ENCODE data around the gene HECTD2.
"Not testable (repeated sequence)": the region's sequence is repeated elsewhere in the genome, so short reads cannot be mapped to it uniquely, and the experiment has no call there.

The HECTD2 gene

DNA sequence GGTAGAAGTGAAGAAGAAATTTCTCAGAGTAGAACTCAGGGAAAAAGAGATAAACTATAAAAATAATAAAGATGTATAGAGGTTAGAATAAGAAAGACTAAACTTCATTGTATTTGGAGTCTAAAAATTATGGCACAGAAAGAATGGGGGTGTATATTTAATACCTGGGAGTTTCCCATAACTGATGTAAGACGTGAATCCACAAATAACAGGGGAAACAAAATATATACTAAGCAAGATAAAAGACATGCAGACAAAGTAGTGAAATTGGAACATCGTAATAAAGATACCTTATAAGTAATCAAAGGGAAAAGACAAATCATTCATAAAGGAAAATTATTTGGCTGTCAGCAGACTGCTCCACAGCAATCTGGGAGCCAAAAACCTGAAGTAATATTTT, 62.8 kb downstream of the HECTD2 start:
- DNase-seq (ENCODE audit: low read depth in 2 of 2) = no peak

DNA sequence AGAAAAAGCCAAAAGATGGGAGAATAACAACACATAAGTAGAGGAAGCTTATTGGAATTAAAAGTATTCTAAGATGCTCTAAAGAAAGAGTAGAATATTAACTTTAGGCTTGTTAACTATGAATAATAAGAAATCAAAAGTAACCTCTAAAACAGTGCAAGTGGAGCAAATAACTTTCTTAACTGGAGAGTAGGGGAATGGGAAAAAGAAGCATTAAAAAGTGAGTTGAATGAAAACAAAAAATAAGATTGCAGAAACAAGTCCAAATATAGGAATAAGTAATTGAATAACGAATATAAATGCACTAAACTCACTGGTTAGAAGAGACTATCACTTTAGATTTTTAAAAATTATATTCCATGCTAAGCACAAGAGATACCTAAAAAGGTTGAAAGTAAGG, 63.9 kb downstream of the HECTD2 start:
- DNase-seq (ENCODE audit: low read depth in 2 of 2) = no peak

DNA sequence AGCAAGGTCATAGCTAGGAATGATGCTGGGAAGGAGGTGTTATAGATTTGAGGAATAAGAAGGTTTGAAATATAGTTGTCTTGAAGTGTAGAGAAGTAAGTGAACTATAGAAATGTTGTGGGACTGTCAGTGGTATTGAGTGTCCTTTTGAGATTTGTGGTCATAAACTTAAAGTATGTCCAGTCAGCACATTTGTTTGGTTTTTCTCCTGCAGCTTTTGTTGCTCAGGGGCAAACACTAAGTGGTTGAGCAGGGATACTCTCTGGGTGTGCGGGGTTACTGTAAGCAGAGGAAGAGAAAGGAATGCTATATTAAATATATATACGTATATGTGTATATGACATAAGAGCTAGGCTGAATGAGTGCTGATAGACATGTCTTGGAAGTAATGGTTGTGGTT, 67.1 kb downstream of the HECTD2 start:
- DNase-seq (ENCODE audit: low read depth in 2 of 2) = no peak

DNA sequence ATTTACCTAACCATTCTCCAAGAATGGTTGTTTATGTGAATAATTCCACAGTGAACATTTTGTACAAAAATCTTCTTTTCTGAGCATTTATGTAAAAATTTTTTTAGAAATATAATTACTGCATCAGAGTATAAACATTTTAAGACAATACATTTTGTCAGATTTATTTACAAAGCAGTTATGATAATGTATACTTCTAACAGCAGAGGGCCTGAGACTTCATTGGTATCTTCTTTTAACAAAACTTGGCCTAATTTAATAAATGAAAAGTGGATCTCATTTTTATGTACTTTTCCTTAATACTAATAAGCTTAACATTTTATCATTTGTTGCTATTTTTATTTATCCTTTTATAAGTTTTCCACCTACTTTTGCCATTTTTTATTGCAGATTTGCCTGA, 69.4 kb downstream of the HECTD2 start:
- no peak for DNase-seq (ENCODE audit: low read depth in 2 of 2)

DNA sequence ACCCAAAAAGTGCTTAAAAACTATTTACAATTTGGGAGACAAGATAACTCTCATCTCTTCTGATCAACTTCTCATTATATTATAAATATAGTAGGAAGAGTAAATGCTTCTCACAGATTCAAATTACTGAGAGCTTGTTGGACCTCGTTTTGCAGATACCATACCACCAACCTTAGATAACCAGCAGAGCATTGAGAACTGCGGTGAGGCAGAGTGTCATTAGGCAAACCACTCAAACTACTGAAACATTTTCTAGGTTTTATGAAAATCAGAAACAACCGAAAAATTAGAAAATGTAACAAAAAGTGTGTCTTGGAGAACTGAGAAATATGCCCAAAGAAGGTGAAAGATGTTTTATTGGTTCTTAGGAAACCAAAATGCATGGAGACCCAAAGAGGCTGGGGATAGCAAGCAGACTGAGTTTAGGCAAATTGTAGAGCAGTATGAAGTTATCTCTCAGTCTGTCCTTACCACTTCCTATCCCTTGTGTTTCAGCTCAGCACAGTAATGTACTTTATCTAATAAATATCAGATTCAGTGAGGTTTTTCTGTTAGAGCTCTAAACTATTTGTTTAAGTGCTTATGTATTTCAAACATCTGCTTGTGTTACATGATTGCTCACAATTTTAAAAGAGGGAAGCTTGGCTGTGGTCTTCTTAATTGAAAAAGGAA, 77.9 kb downstream of the HECTD2 start:
- no peak for DNase-seq (ENCODE audit: low read depth in 2 of 2)

DNA sequence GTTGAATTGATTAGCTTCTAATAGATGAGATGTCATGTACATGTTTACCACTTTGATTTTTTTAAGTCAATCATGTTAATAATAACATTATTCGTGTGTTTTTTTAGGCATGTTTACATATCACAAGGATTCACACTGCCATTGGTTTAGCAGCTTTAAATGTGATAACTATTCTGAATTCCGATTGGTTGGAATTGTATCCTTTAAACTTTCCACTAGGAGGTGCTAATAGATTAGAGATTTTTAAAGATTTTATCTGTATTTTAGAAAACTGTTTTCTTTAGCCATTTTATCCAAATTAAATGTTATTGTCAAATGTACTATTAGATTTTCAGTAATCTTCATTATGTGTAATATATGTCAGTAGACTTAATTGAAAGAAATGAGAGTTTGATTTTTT, 83.2 kb downstream of the HECTD2 start:
- DNase-seq (ENCODE audit: low read depth in 2 of 2) = no peak

DNA sequence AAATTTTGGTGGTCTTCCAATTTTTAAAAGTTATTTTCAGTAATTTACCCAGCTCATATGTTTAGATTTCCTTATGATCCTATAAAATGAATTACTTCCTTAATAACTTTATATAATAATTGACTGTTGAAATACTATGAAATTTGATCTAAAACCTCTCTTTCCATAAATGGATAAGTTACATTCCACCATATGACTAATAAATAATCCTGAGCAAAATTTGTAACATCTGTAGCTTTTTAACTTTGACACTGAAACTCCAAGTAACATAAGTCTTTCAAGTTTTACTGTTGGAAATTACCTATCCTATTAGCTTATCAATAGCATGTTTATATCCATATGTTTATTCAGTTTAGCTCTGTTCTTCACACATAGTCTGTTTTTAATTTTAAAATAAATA, 85.3 kb downstream of the HECTD2 start:
- DNase-seq (ENCODE audit: low read depth in 2 of 2) = no peak

DNA sequence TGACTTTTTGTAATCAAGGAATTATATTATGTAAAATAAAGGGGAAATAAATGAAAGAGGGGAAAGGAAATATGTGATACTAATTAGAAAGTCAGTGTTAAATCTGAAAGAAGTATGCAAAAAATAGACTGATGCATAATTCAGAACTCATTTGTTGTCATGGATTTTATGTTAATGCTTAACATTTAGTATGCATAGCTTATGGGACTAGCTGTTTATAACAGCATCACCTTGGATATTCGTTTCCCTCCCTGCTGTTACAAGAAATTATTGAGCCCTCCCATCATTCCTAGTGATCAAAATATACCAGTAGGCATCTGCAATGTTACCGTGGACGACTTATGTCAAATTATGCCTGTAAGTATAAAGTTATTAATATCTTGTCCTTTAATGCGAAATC, 85.9 kb downstream of the HECTD2 start:
- DNase-seq (ENCODE audit: low read depth in 2 of 2) = no peak

DNA sequence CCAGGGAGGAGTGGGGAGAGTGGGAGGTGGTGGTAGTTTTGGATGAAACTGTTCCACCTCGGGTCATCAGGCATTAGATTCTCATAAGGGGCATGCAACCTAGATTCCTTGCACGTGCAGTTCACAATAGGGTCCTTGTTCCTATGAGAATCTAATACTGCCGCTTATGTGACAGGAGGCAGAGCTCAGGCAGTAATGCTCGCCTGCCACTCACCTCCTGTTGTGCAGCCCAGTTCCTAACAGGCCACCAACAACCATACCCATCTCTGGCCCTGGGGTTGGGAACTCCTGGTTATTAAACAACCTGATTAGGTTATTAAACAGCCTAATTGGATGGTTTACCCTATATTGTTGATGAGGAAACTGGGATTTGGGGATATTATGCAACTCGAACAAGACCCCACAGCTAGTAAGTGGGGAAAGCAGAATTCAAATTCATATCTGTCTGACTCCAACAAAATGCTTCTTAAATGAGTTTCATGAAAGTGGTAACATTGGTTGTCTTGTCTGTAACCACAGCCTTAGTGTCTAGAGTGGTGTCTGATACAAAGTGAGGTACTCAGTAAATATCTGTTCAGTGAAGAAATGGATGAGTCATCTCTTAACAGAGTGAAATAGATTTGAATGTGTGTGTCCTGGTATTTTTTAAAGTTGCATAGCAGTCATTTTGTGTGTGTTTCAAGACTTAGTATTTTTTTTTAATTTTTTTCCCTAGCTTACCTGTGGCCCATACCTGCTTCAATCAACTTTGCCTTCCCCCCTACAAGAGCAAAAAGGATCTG, 101.6 kb downstream of the HECTD2 start:
- DNase-seq (ENCODE audit: low read depth in 2 of 2) = no peak

DNA sequence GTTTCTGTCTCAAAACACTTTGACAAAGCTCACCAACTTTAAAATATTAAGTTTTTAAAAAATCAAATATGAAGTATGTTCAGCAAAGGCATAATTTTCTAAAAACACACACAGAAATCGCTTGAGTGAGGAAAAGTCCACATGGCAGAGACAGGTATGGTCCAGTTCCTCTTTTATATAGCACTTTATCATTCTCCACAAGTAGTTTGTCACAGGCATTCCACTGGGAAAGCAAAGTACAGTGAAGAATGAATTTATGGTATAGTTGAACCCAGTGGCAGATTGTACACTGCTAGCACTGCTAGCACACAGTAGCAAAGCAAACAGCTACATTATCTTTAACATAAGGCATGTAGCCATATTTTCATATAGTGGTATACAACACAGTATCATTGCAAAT, 102.3 kb downstream of the HECTD2 start:
- DNase-seq (ENCODE audit: low read depth in 2 of 2) = no peak

DNA sequence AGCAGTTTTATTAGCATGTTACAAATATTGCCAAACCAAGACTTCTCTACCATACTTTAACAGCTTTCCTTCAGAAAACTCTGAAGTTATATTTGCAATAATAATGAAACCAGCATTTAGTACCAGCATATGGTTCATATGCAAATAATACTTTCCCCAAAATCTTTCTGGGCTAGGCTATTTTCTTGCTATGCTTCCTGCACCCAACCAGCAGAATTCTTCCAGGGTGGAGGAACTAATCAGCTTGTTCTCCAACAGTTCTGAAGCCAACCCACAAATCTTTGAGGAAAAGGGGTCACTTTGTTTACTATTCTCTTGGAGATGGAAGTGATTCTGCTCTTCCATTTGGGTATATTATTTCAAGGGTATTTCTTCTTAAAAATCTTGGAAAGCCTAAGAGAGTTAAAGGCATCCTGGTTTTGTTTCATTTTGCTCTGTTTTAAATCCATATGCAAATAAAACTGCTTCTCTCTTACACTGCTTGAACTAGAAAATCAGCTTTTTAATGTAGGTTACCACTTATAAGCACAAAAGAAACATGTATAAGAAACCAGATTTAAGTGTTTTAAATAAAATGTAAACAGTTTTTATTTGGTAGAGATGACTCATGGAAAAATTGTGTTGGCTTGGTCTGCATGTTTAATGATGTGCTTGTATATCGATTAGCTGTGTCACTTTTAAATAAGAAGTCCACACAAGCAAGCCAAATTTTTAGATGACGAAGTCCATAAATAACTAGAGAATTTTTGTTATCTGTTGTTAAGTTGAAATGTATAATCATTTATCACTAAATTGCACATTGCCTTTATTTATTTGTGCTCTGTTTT, 103.7 kb downstream of the HECTD2 start:
- no peak for DNase-seq (ENCODE audit: low read depth in 2 of 2)

DNA sequence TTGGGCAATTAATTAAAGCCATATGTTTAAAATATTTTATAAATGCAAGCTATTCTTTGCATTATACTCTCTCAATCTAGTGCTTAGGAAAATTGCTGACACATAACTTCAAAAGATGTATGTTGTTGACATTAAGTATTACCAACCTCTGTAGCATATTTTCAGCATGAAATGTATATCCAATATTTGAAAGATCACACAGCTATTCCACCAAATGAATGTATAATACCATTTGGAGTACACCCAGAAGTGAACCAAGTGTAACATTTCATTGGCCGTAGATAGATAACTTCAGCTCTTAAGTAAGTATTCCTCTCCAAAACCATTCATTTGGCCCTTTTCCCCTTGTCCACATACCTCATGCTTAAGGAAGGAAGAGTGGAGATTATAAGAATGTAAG, 104.6 kb downstream of the HECTD2 start:
- DNase-seq (ENCODE audit: low read depth in 2 of 2) = no peak

DNA sequence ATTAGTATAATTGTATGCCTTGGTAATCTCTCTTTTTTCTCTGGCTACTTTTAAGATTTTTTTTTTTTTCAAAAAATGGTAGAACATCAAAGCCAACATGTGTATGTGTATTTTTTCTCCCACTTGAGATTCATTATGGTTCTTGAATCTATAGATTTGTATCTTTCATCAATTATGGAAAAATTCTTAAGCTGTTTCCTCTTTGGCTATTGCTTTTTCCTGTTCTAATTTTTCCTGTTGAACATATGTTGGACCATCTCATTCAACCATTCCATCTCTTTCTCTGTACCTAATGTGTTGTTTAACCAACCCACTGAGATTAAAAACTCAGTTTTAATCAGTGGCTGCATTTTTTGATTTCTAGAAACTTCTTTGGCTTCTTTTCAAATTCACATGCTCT, 107.2 kb downstream of the HECTD2 start:
- DNase-seq (ENCODE audit: low read depth in 2 of 2) = no peak

DNA sequence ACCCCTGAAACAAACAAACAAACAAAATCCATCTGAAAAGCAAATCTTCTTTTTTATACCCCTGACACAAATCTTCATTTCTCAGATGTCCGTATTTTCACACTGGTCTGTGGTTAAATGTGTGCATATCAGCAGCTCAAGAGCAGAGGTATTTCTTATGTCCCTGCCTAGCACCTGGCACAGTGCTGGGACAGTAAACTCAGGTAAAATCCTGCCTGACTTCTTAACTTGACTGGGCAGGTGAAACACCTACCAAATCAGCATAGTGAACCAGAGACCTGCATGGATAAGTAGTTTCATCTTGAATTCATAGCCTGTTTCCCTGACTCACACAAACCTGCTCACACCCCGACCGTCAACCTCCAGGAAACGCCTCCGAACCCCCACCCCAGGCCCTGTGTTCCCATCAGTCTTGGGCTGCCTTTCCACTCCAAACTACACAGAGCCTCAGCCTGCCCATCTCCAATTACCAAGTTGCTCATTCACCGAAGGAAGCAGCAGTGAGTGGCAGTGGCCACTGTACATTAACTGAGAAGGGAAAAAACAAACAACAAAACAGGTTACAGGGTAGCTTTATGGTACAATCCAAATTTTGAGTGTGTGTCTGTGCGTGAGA, 109.9 kb downstream of the HECTD2 start:
- DNase-seq (ENCODE audit: low read depth in 2 of 2) = no peak

DNA sequence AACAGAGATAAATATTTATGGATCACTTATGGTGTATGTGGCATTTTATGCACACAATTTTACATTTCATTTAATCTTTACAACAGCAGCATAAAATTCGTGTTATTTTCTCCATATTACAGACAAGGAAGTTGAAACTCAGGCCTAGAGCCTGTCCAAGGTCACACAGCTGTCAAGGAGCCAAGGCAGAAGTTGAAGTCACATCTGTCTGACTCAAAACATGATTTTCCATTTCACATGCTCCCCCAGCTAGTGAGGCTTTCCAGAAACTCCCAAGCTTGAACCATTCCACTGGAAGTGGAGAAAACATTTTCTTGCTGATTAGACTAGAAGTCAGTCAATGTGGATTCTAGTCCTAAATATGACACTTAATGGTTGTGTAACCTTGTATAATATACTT, 110.5 kb downstream of the HECTD2 start:
- no peak for DNase-seq (ENCODE audit: low read depth in 2 of 2)

DNA sequence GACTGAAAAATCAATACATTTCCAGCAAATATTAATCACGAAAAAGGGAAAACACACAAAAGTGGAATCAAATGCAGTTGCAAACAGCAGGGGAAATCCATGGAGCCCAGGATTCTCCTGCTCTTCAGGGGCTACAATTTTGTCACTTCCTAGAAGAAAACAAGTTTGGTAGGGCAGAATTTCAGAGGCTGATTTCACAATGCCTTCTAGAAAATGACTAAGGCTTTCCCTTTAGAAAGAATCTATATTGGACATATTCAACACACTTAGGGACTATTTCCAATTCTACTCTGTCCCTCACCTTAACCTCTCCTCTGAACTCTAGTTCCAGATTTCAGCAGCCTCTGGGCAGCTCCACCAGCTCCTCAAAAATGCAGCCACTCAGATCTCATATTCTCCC, 111.3 kb downstream of the HECTD2 start:
- DNase-seq (ENCODE audit: low read depth in 2 of 2) = no peak

DNA sequence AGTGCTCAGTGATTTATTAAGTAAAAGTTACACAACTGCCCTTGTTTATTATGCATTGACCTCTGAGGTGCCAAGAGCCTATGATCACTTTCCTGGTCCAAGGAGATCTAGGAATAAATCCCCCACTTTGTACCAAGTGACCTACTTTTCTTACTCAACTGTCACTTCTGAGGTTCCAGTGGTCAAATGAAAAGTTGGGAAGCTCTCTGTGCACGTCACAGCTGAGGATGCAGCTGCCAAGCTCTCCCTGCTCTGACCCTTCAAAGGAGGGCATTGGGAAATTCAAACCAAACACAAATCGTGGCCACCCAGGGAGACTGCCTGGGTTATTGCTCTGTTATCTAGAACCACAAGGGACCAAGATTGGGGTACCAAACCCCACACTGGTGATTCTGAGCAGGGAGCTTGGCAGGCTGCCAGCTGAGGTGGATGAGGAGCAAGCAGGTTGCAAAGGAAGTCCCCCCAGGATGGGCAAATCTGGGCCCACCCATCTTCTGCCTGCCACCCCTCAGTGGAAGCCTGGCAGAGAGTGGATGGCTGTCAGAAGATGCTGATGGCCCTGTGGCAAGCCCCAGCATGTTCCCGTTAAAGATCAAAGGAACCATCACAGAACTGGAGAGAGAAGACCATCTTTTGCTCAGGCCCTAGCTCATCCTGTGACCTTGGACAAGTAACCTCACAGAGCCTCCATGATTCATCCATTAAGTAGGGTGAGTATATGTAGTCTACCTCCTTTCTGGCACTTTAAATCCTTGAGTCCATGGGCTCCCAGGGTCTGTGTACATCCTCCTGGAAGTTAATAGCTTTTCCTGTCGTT, 116.0 kb downstream of the HECTD2 start:
- DNase-seq (ENCODE audit: low read depth in 2 of 2) = no peak

DNA sequence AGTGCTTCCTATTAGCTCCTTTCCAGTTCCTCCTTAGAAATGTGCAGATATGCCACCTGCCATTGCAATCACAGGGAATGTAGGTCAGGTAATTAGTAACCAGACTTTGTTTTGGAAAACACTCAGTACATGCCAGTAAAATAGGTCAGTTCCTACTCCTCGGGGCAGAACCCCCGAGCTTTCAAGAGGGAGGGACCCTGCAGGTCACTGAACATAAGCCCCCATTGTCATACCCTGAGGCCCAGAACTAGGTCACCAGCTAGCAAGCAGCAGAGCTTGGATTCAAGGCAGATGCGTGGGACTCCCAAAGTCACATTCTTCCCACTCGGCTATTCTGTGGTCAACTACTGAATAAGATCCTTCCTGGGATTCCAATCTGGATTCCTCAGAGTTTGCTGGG, 117.9 kb downstream of the HECTD2 start:
- no peak for DNase-seq (ENCODE audit: low read depth in 2 of 2)

DNA sequence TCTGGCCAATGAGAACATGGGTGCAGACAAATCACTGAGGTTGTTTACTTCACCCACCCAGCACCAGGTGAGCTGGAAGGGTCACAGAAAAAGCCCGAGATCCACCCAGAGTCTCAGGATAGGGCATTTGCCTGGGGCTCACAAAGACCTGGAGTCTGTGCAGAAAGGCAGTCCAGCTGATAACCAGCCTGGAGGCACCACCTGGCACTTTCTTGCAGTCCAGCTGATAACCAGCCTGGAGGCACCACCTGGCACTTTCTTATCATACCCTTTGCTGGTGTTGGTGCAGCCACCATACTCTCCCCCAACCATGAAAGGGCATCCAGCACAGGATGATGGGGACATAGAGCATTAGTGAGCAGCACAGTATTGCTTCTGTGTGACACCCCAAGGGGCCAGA, 118.6 kb downstream of the HECTD2 start:
- no peak for DNase-seq (ENCODE audit: low read depth in 2 of 2)

DNA sequence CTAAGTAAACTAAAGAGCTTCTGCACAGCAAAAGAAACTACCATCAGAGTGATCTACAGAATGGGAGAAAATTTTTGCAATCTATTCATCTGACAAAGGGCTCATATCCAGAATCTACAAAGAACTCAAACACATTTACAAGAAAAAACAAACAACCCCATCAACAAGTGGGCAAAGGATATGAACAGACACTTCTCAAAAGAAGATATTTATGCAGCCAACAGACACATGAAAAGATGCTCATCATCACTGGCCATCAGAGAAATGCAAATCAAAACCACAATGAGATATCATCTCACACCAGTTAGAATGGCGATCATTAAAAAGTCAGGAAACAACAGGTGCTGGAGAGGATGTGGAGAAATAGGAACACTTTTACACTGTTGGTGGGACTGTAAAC, 124.6 kb downstream of the HECTD2 start:
- DNase-seq (ENCODE audit: low read depth in 2 of 2) = not testable (repeated sequence)

DNA sequence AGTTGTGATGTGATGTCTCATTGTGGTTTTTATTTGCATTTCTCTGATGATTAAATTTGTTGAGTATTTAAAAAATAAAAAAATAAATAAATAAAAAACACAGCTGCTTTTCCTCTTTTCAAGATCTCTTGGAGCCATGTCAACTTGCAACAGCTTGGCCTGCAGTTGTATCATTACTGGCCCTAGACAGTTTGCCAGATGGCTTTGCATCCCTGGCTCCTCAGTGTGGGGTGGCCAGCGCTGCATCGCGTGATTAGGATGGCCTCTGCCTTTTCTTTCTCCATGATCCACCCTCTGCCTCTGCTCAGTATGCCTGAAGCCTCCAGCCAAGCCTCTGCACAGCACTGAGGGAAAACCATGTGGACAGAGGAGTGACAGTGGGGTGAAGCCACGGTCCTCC, 126.0 kb downstream of the HECTD2 start:
- no peak for DNase-seq (ENCODE audit: low read depth in 2 of 2)

DNA sequence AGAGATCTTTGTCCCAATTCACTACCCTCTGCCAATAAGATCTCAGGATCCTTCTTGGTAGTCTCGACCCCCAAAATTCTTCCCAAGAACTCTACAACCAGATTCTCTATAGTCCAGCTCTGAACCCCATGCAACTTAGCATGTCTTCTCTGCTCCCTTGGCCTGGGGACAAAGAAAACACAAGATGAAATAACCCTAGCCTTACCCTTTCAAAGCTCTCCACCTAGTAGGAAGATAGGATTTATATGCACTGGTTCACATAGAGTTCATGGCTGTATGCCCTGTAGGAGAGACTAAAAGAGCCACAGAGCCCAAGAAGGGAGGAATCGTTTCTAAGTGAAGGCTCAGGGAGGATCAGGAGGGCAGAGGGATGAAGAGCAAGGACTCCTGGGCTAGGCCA, 126.6 kb downstream of the HECTD2 start:
- DNase-seq (ENCODE audit: low read depth in 2 of 2) = no peak

Data from activated CD4-positive, alpha-beta T cell treated with anti-CD3 and anti-CD28 coated beads for 24 hours (primary cell).